ENCODE results near the gene MTHFD2.
A peak's percentile ranks its signal among the peaks of the same experiment; 100 is the strongest.

DNA sequence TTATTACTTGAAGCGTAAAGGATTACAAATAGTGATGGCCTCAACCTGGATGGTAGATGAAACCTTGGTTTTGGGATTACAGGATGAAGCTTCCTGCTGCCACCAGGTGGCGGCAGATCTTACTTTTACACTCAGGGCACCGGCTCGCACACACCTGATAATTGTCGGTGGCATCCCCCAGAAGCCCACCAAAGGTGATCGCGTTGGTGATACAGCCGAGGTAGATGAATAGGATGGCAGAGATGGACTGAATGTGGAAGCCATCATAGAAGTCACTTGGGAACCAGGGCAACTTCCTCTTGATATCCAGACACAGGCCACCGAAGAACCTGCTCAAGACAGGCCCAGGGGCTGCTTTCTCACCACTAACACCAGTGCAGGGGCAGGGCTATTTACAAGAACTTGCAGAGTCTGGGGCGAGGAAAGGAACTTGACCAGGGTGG, 51.8 kb downstream of the MTHFD2 start:
- TF ChIP-seq, protein P1, sequence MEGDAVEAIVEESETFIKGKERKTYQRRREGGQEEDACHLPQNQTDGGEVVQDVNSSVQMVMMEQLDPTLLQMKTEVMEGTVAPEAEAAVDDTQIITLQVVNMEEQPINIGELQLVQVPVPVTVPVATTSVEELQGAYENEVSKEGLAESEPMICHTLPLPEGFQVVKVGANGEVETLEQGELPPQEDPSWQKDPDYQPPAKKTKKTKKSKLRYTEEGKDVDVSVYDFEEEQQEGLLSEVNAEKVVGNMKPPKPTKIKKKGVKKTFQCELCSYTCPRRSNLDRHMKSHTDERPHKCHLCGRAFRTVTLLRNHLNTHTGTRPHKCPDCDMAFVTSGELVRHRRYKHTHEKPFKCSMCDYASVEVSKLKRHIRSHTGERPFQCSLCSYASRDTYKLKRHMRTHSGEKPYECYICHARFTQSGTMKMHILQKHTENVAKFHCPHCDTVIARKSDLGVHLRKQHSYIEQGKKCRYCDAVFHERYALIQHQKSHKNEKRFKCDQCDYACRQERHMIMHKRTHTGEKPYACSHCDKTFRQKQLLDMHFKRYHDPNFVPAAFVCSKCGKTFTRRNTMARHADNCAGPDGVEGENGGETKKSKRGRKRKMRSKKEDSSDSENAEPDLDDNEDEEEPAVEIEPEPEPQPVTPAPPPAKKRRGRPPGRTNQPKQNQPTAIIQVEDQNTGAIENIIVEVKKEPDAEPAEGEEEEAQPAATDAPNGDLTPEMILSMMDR (IDR thresholded peaks at IDR 0.05), result peak; percentile 62 to 87 (median 74)
- no peak for TF ChIP-seq POLR2A (IDR thresholded peaks at IDR 0.05)

Data from heart left ventricle (tissue), 13 donors.